Measurements from ENCODE around the gene PRKAG2. TPM values are rescaled to one million over a fixed set of nuclear protein-coding genes. Genes with fewer than 3 reads are reported as not detected.
A peak's percentile ranks its signal among the peaks of the same experiment; 100 is the strongest.

PRKAG2 gene
- total RNA-seq, 1 experiment from 2014 or later: 28.2 TPM

DNA sequence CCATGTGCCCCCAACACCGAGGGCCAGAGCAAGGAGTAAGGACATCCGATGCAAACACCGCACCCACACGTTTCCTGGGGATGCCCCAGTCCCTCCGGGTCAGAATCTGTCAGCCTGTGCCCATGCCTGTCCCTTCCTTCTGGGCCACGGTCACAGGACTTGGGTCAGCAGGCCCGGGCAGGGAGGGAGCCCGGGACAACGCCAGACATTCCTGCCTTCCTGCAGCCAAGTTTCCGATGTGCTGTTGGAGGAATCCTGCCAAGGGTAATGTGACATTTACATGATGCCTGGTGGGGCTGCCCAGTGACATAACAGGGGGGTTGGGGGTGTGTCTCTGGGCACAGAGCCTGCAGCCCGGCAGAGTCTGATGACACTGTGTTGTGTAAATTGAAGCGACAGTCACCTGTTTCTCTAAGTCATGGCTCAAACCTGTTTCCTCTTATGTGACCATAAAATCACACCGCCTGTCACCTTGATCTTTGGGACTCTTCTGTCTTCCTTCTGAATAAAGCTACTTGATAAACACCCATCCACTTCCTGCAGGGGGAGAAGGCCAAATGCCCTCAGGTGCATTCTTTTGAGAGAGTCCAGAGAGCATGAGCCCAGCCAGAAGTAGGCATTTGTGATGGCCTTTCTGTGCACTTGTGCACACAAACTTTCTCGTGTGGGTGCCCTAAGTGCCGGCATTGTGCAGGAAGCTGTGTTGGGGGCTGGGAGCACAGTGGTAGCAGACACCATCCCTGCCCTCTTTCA is 181.9 kb downstream of the PRKAG2 start:
- Histone ChIP-seq H3K4me3 (no peak overlapping the region), H3K27ac (no peak overlapping the region), H3K36me3 (peaks cover 4% of the 10 kb centered on the region; the same call in 1 of the 2 replicates), H3K4me1 (replicated peaks) (peaks cover 63% of the 10 kb centered on the region), H3K9me3 (replicated peaks) (no peaks in the 10 kb centered on the region), H3K27me3 (replicated peaks) (no peaks in the 10 kb centered on the region)
- no peak for DNase-seq (ENCODE audit: low read depth in 1 of 2, low spot score in 2 of 2)

DNA sequence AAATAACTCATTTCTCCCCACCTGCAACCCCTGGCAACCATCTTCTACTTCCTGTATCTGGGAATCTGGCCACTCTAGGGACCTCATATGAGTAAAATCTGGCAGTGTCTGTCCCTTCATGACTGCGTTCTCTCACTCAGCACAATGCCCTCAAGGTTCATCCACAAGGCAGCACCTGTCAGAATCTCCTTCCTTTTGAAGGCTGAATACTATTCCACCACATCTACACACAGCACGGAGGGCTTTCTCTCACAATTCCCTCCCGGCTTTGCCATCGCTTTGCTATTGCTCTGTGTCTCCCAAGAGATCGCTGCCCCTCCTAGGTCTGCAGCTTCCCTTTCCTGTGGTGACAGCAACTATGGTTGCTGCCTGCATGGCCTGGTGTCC is 182.5 kb downstream of the PRKAG2 start:
- no peak for DNase-seq (ENCODE audit: low read depth in 1 of 2, low spot score in 2 of 2)
- Histone ChIP-seq H3K27ac (no peak overlapping the region), H3K4me3 (no peak overlapping the region)

DNA sequence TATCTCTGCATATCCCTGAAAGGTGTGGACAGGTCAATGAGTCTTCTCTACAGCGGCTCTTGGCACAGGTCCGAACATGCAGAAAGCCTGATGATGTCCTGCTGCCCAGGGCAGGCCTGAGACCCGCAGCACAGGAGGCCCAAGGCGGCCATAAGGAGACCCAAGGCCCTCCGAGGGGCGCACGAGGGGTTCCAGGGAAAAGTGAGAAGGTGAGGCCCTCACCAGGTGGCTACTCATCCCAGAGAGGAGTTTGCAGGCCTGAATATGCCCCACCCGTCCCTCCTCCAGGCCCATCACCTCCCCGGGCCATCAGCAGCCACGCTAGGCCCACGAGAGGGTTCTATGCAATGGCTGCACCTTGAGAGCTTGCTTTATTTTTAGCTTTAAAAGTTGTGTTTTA is 183.8 kb downstream of the PRKAG2 start:
- Histone ChIP-seq H3K9me3 (replicated peaks) (no peaks in the 10 kb centered on the region), H3K27ac (no peak overlapping the region), H3K4me3 (no peak overlapping the region), H3K4me1 (replicated peaks) (peaks cover 64% of the 10 kb centered on the region), H3K27me3 (replicated peaks) (no peaks in the 10 kb centered on the region), H3K36me3 (peaks cover 3% of the 10 kb centered on the region; the same call in 1 of the 2 replicates)
- DNase-seq (ENCODE audit: low read depth in 1 of 2, low spot score in 2 of 2): no peak

More for the DNA sequence above, 182.5 kb downstream of the PRKAG2 start:
- Histone ChIP-seq H3K36me3 (peaks cover 3% of the 10 kb centered on the region; the same call in 1 of the 2 replicates), H3K27me3 (replicated peaks) (no peaks in the 10 kb centered on the region), H3K9me3 (replicated peaks) (no peaks in the 10 kb centered on the region), H3K4me1 (replicated peaks) (peaks cover 63% of the 10 kb centered on the region)

DNA sequence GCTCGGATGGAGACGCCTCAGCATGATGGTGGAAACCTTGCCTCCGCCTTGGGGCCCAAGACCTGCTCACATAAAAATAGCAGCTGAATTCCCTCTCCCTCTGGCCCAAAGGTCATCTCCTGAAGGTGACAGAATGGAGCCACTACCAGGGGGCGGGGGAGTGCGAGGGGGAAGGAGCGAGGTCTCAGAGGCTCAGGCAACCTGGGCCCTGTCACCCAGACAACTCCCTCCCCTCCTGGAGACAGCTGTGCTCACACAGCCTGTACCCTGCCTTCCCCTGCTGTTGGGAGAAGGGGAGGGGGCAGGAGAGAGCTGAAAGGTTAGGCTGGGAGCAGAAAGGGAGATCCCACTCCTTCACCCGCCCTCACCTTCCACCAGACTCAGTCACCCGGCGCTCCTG is 184.2 kb downstream of the PRKAG2 start:
- H3K9me3 ChIP-seq (replicated peaks): no peaks in the 10 kb centered on the region
- no peak for DNase-seq (ENCODE audit: low read depth in 1 of 2, low spot score in 2 of 2)
- H3K4me3 ChIP-seq: no peak overlapping the region
- no peak overlapping the region for H3K27ac ChIP-seq
- peaks cover 64% of the 10 kb centered on the region for H3K4me1 ChIP-seq (replicated peaks)
- no peaks in the 10 kb centered on the region for H3K27me3 ChIP-seq (replicated peaks)
- no peaks in the 10 kb centered on the region; the same call in 1 of the 2 replicates for H3K36me3 ChIP-seq

DNA sequence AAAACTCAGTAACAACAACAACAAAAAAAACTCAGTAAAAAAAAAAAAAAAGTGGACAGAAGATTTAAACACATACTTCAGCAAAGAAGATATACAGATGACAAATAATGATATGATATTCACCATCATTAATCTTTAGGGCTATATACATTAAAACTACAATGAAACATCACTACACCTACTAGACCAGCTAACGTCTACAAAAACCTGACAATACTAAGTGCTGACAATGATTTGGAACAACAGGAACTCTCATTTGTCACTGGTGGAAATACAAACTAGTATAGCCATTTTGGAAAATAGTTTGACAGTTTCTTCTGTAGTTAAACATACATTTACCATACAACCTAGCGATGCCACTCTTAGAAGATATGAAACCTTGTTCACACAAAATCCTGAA is 185.5 kb downstream of the PRKAG2 start:
- Histone ChIP-seq H3K27me3 (replicated peaks) (no peaks in the 10 kb centered on the region), H3K4me1 (replicated peaks) (peaks cover 75% of the 10 kb centered on the region), H3K9me3 (replicated peaks) (no peaks in the 10 kb centered on the region), H3K27ac (no peak overlapping the region), H3K4me3 (no peak overlapping the region), H3K36me3 (no peaks in the 10 kb centered on the region; the same call in 1 of the 2 replicates)
- DNase-seq (ENCODE audit: low read depth in 1 of 2, low spot score in 2 of 2): no peak

GRCh38 chr7:151690606-151691005 is 186.3 kb downstream of the PRKAG2 start:
- peak in 1 of 2 experiments; percentile 31 for DNase-seq (ENCODE audit: low read depth in 1 of 2, low spot score in 2 of 2)
- Histone ChIP-seq H3K9me3 (replicated peaks) (no peaks in the 10 kb centered on the region), H3K4me1 (replicated peaks) (peaks cover 76% of the 10 kb centered on the region), H3K27ac (no peak overlapping the region), H3K4me3 (no peak overlapping the region), H3K36me3 (no peaks in the 10 kb centered on the region; the same call in 1 of the 2 replicates), H3K27me3 (replicated peaks) (no peaks in the 10 kb centered on the region)

GRCh38 chr7:151689196-151689971 is 187.5 kb downstream of the PRKAG2 start:
- Histone ChIP-seq H3K27me3 (replicated peaks) (no peaks in the 10 kb centered on the region), H3K9me3 (replicated peaks) (no peaks in the 10 kb centered on the region), H3K4me1 (replicated peaks) (peaks cover 64% of the 10 kb centered on the region), H3K27ac (peak overlapping the region; percentile 99; the same call in 1 of the 2 replicates), H3K36me3 (no peaks in the 10 kb centered on the region; the same call in 1 of the 2 replicates), H3K4me3 (no peak overlapping the region)
- DNase-seq (ENCODE audit: low read depth in 1 of 2, low spot score in 2 of 2): no peak

GRCh38 chr7:151688236-151688780 is 188.6 kb downstream of the PRKAG2 start:
- H3K4me3 ChIP-seq: no peak overlapping the region
- H3K36me3 ChIP-seq: no peaks in the 10 kb centered on the region; the same call in none of the 2 replicates
- H3K9me3 ChIP-seq (replicated peaks): no peaks in the 10 kb centered on the region
- H3K27ac ChIP-seq: peak overlapping the region; percentile 99
- DNase-seq (ENCODE audit: low read depth in 1 of 2, low spot score in 2 of 2): peak; percentile 69 to 72
- H3K27me3 ChIP-seq (replicated peaks): no peaks in the 10 kb centered on the region
- H3K4me1 ChIP-seq (replicated peaks): peaks cover 56% of the 10 kb centered on the region

DNA sequence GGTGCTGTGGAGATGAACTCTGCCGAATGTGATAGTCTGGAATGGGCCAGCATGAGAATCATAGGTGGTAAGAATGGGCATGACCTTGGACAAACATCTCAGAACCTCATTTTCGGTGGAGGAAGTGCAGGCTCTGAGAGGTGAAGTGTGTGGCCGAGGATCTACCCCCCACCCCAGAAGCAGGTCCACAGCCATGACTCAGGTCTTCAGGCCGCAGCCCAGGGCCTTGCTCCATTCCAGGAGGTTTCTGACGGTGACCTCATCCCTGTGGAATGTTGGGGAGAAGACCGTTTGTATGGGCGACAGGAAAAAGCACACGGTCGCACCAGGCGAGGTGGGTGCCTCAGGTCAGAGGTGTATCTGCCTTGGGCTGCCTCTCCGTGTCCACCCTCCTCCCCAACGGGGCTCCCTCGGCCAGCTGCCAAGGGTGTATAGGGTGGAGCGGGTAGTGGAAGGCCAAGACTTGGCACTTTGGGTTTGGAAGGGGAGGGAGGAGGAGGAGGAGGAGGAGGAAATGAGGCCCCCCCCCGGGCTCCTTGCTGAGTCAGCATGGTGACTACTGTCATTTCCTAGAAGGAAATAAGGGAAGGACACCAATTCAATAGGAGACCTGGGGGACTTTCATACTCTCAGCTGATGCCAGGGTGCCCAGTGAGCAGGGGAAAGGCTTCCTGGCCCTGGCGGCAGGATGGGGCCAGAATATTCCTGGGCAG is 189.2 kb downstream of the PRKAG2 start:
- Histone ChIP-seq H3K4me1 (replicated peaks) (peaks cover 59% of the 10 kb centered on the region), H3K27me3 (replicated peaks) (no peaks in the 10 kb centered on the region), H3K27ac (peak overlapping the region; percentile 99), H3K4me3 (no peak overlapping the region), H3K9me3 (replicated peaks) (no peaks in the 10 kb centered on the region), H3K36me3 (no peaks in the 10 kb centered on the region; the same call in none of the 2 replicates)
- DNase-seq (ENCODE audit: low read depth in 1 of 2, low spot score in 2 of 2): peak; percentile 98 to 99

- no peak for DNase-seq (ENCODE audit: low read depth in 1 of 2, low spot score in 2 of 2)
- Histone ChIP-seq H3K9me3 (replicated peaks) (no peaks in the 10 kb centered on the region), H3K4me1 (replicated peaks) (peaks cover 59% of the 10 kb centered on the region), H3K27ac (peak overlapping the region; percentile 99), H3K27me3 (replicated peaks) (no peaks in the 10 kb centered on the region), H3K36me3 (no peaks in the 10 kb centered on the region; the same call in none of the 2 replicates), H3K4me3 (no peak overlapping the region)
These were observed 190.1 kb downstream of the PRKAG2 start for GRCh38 chr7:151686826-151687225.

- H3K4me3 ChIP-seq: no peak overlapping the region
- no peaks in the 10 kb centered on the region for H3K9me3 ChIP-seq (replicated peaks)
- DNase-seq (ENCODE audit: low read depth in 1 of 2, low spot score in 2 of 2): no peak
- H3K27me3 ChIP-seq (replicated peaks): no peaks in the 10 kb centered on the region
- peaks cover 60% of the 10 kb centered on the region for H3K4me1 ChIP-seq (replicated peaks)
- no peaks in the 10 kb centered on the region; the same call in none of the 2 replicates for H3K36me3 ChIP-seq
- peak overlapping the region; percentile 99 for H3K27ac ChIP-seq
These were observed 190.7 kb downstream of the PRKAG2 start for GRCh38 chr7:151686016-151686766.

DNA sequence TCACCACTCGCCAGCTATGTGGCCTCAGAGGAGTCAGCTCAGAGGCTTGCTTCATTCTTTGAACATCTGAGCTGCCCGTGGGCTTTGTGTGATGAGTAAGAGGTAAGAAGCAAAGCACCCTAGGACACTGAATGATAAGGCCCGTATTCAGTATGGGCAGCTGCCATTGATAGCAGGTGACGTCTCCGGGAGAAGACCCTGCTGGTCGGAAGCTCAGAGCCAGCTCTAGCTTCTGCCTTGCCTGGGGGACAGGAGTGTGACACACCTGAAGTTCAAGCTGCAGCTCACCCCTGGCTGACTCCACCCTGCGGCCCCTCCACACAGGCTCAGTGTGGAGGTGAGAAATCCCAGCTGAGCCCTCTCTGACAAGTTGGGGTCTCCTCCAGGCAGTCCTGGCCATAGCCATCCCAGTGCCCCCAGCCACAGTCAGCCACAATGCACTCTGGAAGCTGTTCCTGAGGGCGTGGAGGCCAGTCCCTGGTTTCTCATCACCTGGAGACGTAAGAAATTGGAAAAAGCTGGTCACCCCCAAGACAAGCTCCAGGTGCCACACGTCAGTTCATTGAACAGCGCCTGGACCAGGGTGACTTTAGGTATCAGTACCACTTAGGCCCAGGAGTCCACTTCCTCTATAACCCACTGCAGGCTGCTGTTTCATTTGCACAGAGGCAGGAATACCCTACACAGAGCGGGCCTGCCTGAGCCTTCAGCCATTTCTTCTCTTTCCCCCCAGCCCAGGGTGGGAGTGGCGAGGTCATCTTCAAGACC is 192.3 kb downstream of the PRKAG2 start:
- Histone ChIP-seq H3K4me3 (no peak overlapping the region), H3K36me3 (no peaks in the 10 kb centered on the region; the same call in none of the 2 replicates), H3K4me1 (replicated peaks) (peaks cover 56% of the 10 kb centered on the region), H3K27me3 (replicated peaks) (no peaks in the 10 kb centered on the region), H3K27ac (no peak overlapping the region), H3K9me3 (replicated peaks) (no peaks in the 10 kb centered on the region)
- no peak for DNase-seq (ENCODE audit: low read depth in 1 of 2, low spot score in 2 of 2)
